ENCODE results near the gene HOMER1. TPM values are rescaled to one million over a fixed set of nuclear protein-coding genes. Genes with fewer than 3 reads are reported as not detected.

The HOMER1 gene
- total and polyA plus RNA-seq, 10 of the 15 experiments (the other 5 are each of a cell fraction or from before 2014, with no cell fraction given): 0.96 to 22.0 (median 7.5) TPM

DNA sequence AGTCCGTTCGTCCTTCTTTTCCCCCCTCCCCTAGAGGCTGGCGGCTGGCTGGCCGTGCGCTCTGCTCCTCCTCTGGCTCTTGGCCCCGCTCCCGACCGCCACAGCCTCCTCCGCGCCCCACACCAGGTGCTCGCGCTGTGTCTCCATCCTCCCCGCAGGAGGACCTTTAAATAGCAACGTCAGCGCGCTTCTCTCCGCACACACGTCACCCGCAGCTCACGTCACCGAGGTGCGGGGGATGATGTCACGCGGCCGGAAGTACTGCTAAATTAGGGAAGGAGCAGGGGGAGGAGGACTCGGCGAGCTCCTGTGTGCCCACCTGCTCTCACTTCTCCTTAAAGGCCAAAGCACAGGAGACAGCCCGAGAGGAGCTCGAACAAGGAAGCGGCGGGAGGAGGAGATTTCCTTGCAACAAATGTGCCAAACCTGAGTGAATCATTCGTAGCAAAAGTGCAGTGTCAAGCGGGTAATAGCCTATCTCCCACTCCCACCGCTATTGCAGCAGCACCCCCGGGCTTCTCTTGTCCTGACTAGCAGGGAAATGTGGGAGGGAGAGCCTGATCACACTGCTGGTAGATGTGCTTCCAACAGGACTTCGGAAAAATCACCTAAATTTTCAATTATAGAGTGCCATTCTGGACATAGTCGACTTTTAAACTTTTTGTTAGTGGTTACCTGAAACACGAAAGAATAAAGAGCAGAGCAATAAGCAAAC is 614 bp upstream of the HOMER1 start (continued):
- TF ChIP-seq, protein P1, sequence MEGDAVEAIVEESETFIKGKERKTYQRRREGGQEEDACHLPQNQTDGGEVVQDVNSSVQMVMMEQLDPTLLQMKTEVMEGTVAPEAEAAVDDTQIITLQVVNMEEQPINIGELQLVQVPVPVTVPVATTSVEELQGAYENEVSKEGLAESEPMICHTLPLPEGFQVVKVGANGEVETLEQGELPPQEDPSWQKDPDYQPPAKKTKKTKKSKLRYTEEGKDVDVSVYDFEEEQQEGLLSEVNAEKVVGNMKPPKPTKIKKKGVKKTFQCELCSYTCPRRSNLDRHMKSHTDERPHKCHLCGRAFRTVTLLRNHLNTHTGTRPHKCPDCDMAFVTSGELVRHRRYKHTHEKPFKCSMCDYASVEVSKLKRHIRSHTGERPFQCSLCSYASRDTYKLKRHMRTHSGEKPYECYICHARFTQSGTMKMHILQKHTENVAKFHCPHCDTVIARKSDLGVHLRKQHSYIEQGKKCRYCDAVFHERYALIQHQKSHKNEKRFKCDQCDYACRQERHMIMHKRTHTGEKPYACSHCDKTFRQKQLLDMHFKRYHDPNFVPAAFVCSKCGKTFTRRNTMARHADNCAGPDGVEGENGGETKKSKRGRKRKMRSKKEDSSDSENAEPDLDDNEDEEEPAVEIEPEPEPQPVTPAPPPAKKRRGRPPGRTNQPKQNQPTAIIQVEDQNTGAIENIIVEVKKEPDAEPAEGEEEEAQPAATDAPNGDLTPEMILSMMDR (IDR thresholded peaks at IDR 0.05 in 2 of 3, conservative IDR thresholded peaks at IDR 0.05 in 1 of 3; ENCODE audit: control insufficient read depth in 2 of 3, extremely low read depth in 1 of 3, insufficient read depth in 1 of 3, low read depth in 3 of 3, low read length in 3 of 3): no peak
- TF ChIP-seq, protein P2, sequence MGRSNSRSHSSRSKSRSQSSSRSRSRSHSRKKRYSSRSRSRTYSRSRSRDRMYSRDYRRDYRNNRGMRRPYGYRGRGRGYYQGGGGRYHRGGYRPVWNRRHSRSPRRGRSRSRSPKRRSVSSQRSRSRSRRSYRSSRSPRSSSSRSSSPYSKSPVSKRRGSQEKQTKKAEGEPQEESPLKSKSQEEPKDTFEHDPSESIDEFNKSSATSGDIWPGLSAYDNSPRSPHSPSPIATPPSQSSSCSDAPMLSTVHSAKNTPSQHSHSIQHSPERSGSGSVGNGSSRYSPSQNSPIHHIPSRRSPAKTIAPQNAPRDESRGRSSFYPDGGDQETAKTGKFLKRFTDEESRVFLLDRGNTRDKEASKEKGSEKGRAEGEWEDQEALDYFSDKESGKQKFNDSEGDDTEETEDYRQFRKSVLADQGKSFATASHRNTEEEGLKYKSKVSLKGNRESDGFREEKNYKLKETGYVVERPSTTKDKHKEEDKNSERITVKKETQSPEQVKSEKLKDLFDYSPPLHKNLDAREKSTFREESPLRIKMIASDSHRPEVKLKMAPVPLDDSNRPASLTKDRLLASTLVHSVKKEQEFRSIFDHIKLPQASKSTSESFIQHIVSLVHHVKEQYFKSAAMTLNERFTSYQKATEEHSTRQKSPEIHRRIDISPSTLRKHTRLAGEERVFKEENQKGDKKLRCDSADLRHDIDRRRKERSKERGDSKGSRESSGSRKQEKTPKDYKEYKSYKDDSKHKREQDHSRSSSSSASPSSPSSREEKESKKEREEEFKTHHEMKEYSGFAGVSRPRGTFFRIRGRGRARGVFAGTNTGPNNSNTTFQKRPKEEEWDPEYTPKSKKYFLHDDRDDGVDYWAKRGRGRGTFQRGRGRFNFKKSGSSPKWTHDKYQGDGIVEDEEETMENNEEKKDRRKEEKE (IDR thresholded peaks at IDR 0.05): no peak
- TF ChIP-seq, protein P3, sequence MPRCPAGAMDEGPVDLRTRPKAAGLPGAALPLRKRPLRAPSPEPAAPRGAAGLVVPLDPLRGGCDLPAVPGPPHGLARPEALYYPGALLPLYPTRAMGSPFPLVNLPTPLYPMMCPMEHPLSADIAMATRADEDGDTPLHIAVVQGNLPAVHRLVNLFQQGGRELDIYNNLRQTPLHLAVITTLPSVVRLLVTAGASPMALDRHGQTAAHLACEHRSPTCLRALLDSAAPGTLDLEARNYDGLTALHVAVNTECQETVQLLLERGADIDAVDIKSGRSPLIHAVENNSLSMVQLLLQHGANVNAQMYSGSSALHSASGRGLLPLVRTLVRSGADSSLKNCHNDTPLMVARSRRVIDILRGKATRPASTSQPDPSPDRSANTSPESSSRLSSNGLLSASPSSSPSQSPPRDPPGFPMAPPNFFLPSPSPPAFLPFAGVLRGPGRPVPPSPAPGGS (IDR thresholded peaks at IDR 0.05; ENCODE audit: borderline replicate concordance, insufficient read depth, low read depth, low read length, poor library complexity, severe bottlenecking): peak; percentile 19
- TF ChIP-seq HDGF (IDR thresholded peaks at IDR 0.05) (peak; percentile 55; the same call in 1 of the 2 replicates), NFXL1 (IDR thresholded peaks at IDR 0.05; ENCODE audit: borderline replicate concordance) (peak; percentile 99), POLR2A (IDR thresholded peaks at IDR 0.05; ENCODE audit: low read depth, low read length) (peak; percentile 97)
- TF ChIP-seq, protein P4, sequence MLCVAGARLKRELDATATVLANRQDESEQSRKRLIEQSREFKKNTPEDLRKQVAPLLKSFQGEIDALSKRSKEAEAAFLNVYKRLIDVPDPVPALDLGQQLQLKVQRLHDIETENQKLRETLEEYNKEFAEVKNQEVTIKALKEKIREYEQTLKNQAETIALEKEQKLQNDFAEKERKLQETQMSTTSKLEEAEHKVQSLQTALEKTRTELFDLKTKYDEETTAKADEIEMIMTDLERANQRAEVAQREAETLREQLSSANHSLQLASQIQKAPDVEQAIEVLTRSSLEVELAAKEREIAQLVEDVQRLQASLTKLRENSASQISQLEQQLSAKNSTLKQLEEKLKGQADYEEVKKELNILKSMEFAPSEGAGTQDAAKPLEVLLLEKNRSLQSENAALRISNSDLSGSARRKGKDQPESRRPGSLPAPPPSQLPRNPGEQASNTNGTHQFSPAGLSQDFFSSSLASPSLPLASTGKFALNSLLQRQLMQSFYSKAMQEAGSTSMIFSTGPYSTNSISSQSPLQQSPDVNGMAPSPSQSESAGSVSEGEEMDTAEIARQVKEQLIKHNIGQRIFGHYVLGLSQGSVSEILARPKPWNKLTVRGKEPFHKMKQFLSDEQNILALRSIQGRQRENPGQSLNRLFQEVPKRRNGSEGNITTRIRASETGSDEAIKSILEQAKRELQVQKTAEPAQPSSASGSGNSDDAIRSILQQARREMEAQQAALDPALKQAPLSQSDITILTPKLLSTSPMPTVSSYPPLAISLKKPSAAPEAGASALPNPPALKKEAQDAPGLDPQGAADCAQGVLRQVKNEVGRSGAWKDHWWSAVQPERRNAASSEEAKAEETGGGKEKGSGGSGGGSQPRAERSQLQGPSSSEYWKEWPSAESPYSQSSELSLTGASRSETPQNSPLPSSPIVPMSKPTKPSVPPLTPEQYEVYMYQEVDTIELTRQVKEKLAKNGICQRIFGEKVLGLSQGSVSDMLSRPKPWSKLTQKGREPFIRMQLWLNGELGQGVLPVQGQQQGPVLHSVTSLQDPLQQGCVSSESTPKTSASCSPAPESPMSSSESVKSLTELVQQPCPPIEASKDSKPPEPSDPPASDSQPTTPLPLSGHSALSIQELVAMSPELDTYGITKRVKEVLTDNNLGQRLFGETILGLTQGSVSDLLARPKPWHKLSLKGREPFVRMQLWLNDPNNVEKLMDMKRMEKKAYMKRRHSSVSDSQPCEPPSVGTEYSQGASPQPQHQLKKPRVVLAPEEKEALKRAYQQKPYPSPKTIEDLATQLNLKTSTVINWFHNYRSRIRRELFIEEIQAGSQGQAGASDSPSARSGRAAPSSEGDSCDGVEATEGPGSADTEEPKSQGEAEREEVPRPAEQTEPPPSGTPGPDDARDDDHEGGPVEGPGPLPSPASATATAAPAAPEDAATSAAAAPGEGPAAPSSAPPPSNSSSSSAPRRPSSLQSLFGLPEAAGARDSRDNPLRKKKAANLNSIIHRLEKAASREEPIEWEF (IDR thresholded peaks at IDR 0.05; ENCODE audit: insufficient replicate concordance, low read depth, low read length): no peak
- TF ChIP-seq, protein P5, sequence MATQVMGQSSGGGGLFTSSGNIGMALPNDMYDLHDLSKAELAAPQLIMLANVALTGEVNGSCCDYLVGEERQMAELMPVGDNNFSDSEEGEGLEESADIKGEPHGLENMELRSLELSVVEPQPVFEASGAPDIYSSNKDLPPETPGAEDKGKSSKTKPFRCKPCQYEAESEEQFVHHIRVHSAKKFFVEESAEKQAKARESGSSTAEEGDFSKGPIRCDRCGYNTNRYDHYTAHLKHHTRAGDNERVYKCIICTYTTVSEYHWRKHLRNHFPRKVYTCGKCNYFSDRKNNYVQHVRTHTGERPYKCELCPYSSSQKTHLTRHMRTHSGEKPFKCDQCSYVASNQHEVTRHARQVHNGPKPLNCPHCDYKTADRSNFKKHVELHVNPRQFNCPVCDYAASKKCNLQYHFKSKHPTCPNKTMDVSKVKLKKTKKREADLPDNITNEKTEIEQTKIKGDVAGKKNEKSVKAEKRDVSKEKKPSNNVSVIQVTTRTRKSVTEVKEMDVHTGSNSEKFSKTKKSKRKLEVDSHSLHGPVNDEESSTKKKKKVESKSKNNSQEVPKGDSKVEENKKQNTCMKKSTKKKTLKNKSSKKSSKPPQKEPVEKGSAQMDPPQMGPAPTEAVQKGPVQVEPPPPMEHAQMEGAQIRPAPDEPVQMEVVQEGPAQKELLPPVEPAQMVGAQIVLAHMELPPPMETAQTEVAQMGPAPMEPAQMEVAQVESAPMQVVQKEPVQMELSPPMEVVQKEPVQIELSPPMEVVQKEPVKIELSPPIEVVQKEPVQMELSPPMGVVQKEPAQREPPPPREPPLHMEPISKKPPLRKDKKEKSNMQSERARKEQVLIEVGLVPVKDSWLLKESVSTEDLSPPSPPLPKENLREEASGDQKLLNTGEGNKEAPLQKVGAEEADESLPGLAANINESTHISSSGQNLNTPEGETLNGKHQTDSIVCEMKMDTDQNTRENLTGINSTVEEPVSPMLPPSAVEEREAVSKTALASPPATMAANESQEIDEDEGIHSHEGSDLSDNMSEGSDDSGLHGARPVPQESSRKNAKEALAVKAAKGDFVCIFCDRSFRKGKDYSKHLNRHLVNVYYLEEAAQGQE (IDR thresholded peaks at IDR 0.05; ENCODE audit: low read depth, low read length): no peak

Data from GM12878 (cell line).